PFSK-1 (cell line): ENCODE data around the gene TBC1D16.

Experiments
- POLR2AphosphoS5 ChIP-seq: IDR thresholded peaks from 2 replicates; pipeline ENCODE4 v1.6.1; 2012; ENCODE audit warnings: low read depth, mild to moderate bottlenecking, control low read depth, low read length, moderate library complexity
- SIN3A ChIP-seq: IDR thresholded peaks from 2 replicates; pipeline ENCODE4 v1.6.1; 2012; ENCODE audit warnings: mild to moderate bottlenecking, low read length, moderate library complexity, borderline replicate concordance; ENCODE audit not compliant: insufficient read depth
- TAF1 ChIP-seq: IDR thresholded peaks from 2 replicates; pipeline ENCODE4 v1.6.1; 2012; ENCODE audit warnings: low read length, control low read depth, borderline replicate concordance; ENCODE audit not compliant: insufficient read depth
- TF ChIP-seq, protein P1 (sequence below), 2 experiments: IDR thresholded peaks; 2 replicates each; pipeline versions ENCODE4 v1.6.1 to v1.8.0; 2011 to 2012; ENCODE audit warnings: low read depth in 2 of 2, low read length in 2 of 2, control low read depth in 1 of 2, inconsistent platforms in 1 of 2, mild to moderate bottlenecking in 1 of 2, moderate library complexity in 1 of 2; ENCODE audit not compliant: insufficient read depth in 1 of 2

DNA sequence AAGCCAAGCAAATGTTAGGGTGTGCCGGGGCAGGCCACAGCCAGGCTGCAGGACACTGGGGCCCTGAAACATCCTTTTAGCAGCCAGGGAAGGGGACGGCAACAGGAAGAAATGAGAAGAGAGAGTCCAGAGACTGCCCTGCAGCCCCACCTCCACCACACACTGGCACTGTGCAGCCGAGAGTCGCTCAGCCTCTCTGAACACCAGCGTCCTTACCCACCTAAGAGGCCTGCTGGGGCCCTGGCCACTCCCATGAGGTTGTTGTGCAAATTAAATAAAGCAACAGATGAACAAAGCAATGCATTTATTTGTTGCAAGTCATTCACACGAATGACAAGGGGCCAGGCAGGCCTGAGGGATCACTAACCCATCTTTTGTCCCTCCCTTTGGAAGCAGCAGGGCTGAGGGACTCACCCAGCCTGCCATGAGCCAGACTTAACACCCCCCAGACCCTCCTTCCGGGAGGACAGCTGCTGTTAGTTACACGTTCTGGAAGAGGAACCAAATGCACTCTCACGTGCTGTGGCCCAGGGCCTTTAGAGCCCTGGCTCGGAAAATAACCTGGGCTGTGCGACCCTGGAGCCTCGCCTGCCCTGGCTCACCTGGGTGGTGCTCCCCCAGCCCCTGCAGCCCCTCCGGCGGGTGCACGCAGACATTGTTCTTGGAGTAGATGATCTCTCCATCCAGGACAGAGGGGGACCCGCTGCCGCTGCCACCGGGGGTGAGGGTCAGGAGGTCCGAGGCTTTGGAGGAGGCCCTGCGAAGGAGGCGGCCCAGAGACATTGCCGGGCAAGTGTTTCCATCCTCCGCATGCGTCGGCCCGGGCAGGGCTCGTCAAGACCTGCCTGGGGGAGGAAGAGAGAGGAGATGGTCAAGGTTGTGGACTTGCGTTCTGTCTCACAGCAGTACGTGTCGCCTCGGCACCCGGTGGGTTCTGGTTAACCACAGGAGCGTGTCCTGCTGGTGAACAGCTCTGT, 22.6 kb downstream of the TBC1D16 start:
- no peak for TF ChIP-seq SIN3A
- no peak for TF ChIP-seq TAF1
- no peak for TF ChIP-seq POLR2AphosphoS5
- TF ChIP-seq, protein P1, sequence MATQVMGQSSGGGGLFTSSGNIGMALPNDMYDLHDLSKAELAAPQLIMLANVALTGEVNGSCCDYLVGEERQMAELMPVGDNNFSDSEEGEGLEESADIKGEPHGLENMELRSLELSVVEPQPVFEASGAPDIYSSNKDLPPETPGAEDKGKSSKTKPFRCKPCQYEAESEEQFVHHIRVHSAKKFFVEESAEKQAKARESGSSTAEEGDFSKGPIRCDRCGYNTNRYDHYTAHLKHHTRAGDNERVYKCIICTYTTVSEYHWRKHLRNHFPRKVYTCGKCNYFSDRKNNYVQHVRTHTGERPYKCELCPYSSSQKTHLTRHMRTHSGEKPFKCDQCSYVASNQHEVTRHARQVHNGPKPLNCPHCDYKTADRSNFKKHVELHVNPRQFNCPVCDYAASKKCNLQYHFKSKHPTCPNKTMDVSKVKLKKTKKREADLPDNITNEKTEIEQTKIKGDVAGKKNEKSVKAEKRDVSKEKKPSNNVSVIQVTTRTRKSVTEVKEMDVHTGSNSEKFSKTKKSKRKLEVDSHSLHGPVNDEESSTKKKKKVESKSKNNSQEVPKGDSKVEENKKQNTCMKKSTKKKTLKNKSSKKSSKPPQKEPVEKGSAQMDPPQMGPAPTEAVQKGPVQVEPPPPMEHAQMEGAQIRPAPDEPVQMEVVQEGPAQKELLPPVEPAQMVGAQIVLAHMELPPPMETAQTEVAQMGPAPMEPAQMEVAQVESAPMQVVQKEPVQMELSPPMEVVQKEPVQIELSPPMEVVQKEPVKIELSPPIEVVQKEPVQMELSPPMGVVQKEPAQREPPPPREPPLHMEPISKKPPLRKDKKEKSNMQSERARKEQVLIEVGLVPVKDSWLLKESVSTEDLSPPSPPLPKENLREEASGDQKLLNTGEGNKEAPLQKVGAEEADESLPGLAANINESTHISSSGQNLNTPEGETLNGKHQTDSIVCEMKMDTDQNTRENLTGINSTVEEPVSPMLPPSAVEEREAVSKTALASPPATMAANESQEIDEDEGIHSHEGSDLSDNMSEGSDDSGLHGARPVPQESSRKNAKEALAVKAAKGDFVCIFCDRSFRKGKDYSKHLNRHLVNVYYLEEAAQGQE (IDR thresholded peaks at IDR 0.05; ENCODE audit: insufficient read depth in 1 of 2, low read depth in 2 of 2, low read length in 2 of 2): no peak
